GM18868 (cell line): ENCODE measurements around the gene PTPRO.

Experiments
- ATAC-seq: cut with Tn5 transposase; IDR thresholded peaks from one replicate; pipeline ENCODE4 v1.9.1; 2021; ENCODE audit warnings: mild to moderate bottlenecking, moderate library complexity; ENCODE audit not compliant: unreplicated experiment

PTPRO gene

GRCh38 chr12:15322164-15323061 is at the start of gene PTPRO:
Gene PTPRO, plus strand, starts transcription at chr12:15322508.
- ATAC-seq, result no peak

- no peak for ATAC-seq
Observed at GRCh38 chr12:15273896-15274295, 48.4 kb upstream of the PTPRO start.

GRCh38 chr12:15274561-15274967 is 47.7 kb upstream of the PTPRO start:
- ATAC-seq, result no peak

- no peak for ATAC-seq
Observed at GRCh38 chr12:15276088-15276698, 46.1 kb upstream of the PTPRO start.

- ATAC-seq, result no peak
Observed at GRCh38 chr12:15278816-15279658, 43.3 kb upstream of the PTPRO start.

GRCh38 chr12:15280930-15281329 is 41.4 kb upstream of the PTPRO start:
- ATAC-seq, result no peak

- ATAC-seq, result no peak
Observed at GRCh38 chr12:15289192-15289591, 33.1 kb upstream of the PTPRO start.

- no peak for ATAC-seq
Observed at GRCh38 chr12:15293731-15294130, 28.6 kb upstream of the PTPRO start.

- ATAC-seq, result no peak
Observed at GRCh38 chr12:15299947-15300346, 22.4 kb upstream of the PTPRO start.

- ATAC-seq, result no peak
Observed at GRCh38 chr12:15304296-15304695, 18.0 kb upstream of the PTPRO start.

GRCh38 chr12:15306605-15307004 is 15.7 kb upstream of the PTPRO start:
- ATAC-seq, result no peak

- no peak for ATAC-seq
Observed at GRCh38 chr12:15307079-15307478, 15.2 kb upstream of the PTPRO start.

GRCh38 chr12:15318841-15319240 is 3.5 kb upstream of the PTPRO start:
- no peak for ATAC-seq

GRCh38 chr12:15320881-15321280 is 1.4 kb upstream of the PTPRO start:
- no peak for ATAC-seq

GRCh38 chr12:15323480-15323879 is 1.2 kb downstream of the PTPRO start:
- ATAC-seq, result no peak

GRCh38 chr12:15329891-15330290 is 7.6 kb downstream of the PTPRO start:
- no peak for ATAC-seq

- no peak for ATAC-seq
Observed at GRCh38 chr12:15334225-15334624, 11.9 kb downstream of the PTPRO start.

- no peak for ATAC-seq
Observed at GRCh38 chr12:15335959-15336358, 13.7 kb downstream of the PTPRO start.

GRCh38 chr12:15336768-15337553 is 14.7 kb downstream of the PTPRO start:
- no peak for ATAC-seq

GRCh38 chr12:15341371-15341770 is 19.1 kb downstream of the PTPRO start:
- no peak for ATAC-seq

GRCh38 chr12:15344561-15344960 is 22.3 kb downstream of the PTPRO start:
- ATAC-seq, result no peak
